GM10266 (cell line): ENCODE data around the gene EPM2A.

Experiments used
- DNase-seq: peaks from one replicate; pipeline ENCODE4 v3.0.0; 2012; ENCODE audit errors: extremely low spot score
- TF ChIP-seq, protein P1 (sequence below): IDR thresholded peaks from 2 replicates; pipeline ENCODE4 v1.5.1; 2012; ENCODE audit warnings: mild to moderate bottlenecking, low read depth; ENCODE audit not compliant: control insufficient read depth, insufficient read depth; ENCODE audit errors: missing control alignments

The EPM2A gene

DNA sequence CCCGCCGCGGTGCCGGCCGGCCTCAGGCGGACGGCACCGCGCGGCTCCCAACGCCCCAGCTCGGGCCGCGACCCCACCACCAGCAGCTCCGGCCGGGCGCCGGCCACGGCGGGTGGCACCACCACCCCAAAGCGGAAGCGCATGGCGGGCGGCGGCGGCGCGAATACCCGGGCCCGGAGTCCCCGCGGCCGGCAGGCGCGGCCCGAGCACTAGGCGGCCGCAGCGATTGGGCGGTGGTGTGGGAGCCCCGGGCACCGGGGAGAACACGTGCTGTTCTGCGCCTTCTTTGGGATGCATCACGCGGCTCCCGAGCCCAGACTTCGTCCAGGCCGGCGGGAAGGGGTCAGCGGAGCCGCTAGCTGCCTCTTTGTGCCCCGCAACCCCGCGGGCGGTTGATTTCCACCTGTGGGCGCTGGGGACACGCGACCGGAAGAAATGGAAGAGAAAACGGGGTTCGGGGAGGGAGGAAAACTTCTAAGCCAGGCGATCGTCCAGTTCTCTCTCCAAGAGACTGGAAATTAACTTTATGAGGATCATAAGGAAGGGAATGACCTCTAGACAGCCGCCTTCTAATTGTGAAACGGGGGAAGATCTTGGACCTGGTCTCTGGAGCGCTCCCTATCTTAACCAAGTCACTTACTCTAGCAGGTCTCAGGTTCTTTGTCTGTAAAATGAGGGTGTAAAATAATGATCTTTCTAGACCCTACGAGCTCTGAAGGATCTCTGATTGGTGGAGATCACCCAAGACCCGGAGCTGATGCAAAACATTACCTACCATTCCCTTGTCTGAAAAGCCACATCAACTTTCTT is at the start of gene EPM2A:
TSS of gene EPM2A (minus strand) at position 165 of the 810 bp plus-strand sequence. CDS start at position 143, 22 bp downstream.
- DNase-seq: peak; percentile 85
- TF ChIP-seq, protein P1, sequence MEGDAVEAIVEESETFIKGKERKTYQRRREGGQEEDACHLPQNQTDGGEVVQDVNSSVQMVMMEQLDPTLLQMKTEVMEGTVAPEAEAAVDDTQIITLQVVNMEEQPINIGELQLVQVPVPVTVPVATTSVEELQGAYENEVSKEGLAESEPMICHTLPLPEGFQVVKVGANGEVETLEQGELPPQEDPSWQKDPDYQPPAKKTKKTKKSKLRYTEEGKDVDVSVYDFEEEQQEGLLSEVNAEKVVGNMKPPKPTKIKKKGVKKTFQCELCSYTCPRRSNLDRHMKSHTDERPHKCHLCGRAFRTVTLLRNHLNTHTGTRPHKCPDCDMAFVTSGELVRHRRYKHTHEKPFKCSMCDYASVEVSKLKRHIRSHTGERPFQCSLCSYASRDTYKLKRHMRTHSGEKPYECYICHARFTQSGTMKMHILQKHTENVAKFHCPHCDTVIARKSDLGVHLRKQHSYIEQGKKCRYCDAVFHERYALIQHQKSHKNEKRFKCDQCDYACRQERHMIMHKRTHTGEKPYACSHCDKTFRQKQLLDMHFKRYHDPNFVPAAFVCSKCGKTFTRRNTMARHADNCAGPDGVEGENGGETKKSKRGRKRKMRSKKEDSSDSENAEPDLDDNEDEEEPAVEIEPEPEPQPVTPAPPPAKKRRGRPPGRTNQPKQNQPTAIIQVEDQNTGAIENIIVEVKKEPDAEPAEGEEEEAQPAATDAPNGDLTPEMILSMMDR: no peak

- TF ChIP-seq, protein P1: no peak
- no peak for DNase-seq
Observed at GRCh38 chr6:145784683-145785082, 49.4 kb upstream of the EPM2A start.

GRCh38 chr6:145783796-145784195 is 48.5 kb upstream of the EPM2A start:
- DNase-seq: no peak
- TF ChIP-seq, protein P1: no peak

GRCh38 chr6:145772846-145773245 is 37.5 kb upstream of the EPM2A start:
- TF ChIP-seq, protein P1: no peak
- no peak for DNase-seq

- DNase-seq: no peak
- TF ChIP-seq, protein P1: no peak
Observed at GRCh38 chr6:145765449-145765848, 30.1 kb upstream of the EPM2A start.

DNA sequence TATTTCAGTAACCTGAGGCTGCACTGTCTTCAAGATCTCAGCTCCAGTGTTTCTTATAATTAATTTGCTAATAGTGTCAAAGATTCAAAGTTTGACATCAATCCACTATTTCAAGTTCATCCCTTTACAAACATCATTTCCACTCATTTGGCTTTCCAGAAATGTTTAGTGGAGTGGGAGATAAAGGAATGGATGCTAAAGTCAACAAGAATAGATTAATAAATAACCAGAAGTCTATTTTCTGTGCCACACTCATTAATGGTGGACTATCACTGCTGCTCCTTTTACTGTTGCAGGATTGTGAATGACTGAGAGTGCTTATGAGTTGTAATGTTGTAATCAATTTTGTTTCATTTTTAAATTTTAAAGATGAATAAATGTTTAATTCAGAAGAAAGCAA is 28.4 kb upstream of the EPM2A start:
- TF ChIP-seq, protein P1: no peak
- DNase-seq: no peak

GRCh38 chr6:145761584-145761983 is 26.3 kb upstream of the EPM2A start:
- TF ChIP-seq, protein P1: peak; percentile 33
- DNase-seq: no peak
